Hepatocyte (in vitro differentiated cells): Measurements from ENCODE around the gene LRRC63. TPM values are rescaled to one million over a fixed set of nuclear protein-coding genes. Genes with fewer than 3 reads are reported as not detected.
"Not testable (repeated sequence)": the region's sequence is repeated elsewhere in the genome, so short reads cannot be mapped to it uniquely, and the experiment has no call there.

Experiments
- DNase-seq: peaks from one replicate; pipeline ENCODE4 v3.0.0-alpha.2; 2016; ENCODE audit warnings: low spot score
- H2AFZ ChIP-seq: fragments of 200-600 bp; sonication (generic); 2 replicates; pipeline ENCODE4 v1.6.0; 2016; ENCODE audit warnings: antibody characterized with exemption, mild to moderate bottlenecking
- H3K27ac ChIP-seq: fragments of 200-600 bp; sonication (generic); 2 replicates; pipeline ENCODE4 v1.5.1; 2016; ENCODE audit warnings: mild to moderate bottlenecking
- H3K27me3 ChIP-seq: fragments of 200-600 bp; sonication (generic); 2 replicates; pipeline ENCODE4 v1.6.1; 2016
- H3K36me3 ChIP-seq: fragments of 200-600 bp; sonication (generic); replicated peaks from 2 replicates; pipeline ENCODE4 v1.5.1; 2016; ENCODE audit warnings: low read depth; ENCODE audit not compliant: insufficient read depth
- H3K4me1 ChIP-seq: fragments of 200-600 bp; sonication (generic); 2 replicates; pipeline ENCODE4 v1.5.1; 2016; ENCODE audit warnings: mild to moderate bottlenecking, moderate library complexity; ENCODE audit not compliant: insufficient read depth
- H3K4me2 ChIP-seq: fragments of 200-600 bp; sonication (generic); 2 replicates; pipeline ENCODE4 v1.6.0; 2016
- H3K4me3 ChIP-seq: fragments of 200-600 bp; sonication (generic); 2 replicates; pipeline ENCODE4 v1.5.1; 2016; ENCODE audit warnings: mild to moderate bottlenecking
- H3K79me2 ChIP-seq: fragments of 200-600 bp; sonication (generic); 2 replicates; pipeline ENCODE4 v1.6.0; 2017; ENCODE audit warnings: mild to moderate bottlenecking
- H3K9me2 ChIP-seq: fragments of 200-600 bp; sonication (generic); replicated peaks from 2 replicates; pipeline ENCODE4 v1.6.0; 2017; ENCODE audit warnings: mild to moderate bottlenecking; ENCODE audit not compliant: insufficient read depth
- H3K9me3 ChIP-seq: fragments of 200-600 bp; sonication (generic); 2 replicates; pipeline ENCODE4 v1.5.1; 2016; ENCODE audit warnings: low read depth, mild to moderate bottlenecking
- H4K20me1 ChIP-seq: fragments of 200-600 bp; sonication (generic); 2 replicates; pipeline ENCODE4 v1.6.0; 2016; ENCODE audit warnings: mild to moderate bottlenecking; ENCODE audit not compliant: insufficient read depth, poor library complexity, severe bottlenecking
- CTCF ChIP-seq: fragments of 200-600 bp; sonication (generic); IDR thresholded peaks from 2 replicates; pipeline ENCODE4 v1.5.1; 2016; ENCODE audit warnings: antibody characterized with exemption, mild to moderate bottlenecking; ENCODE audit not compliant: poor library complexity
- EZH2 ChIP-seq: fragments of 200-600 bp; sonication (generic); IDR thresholded peaks from 2 replicates; pipeline ENCODE4 v1.6.1; 2016; ENCODE audit warnings: antibody characterized with exemption, mild to moderate bottlenecking, borderline replicate concordance
- EZH2phosphoT487 ChIP-seq: fragments of 200-600 bp; sonication (generic); IDR thresholded peaks from one replicate; pipeline ENCODE4 v1.6.1; 2018; ENCODE audit warnings: antibody characterized with exemption, mild to moderate bottlenecking, low read depth, moderate library complexity; ENCODE audit not compliant: unreplicated experiment, severe bottlenecking
- WGBS: methylation state at CpG from one replicate; pipeline ENCODE4 v1.1.6; 2016; ENCODE audit warnings: low lambda C conversion rate; ENCODE audit errors: missing lambda C conversion rate; 5-methylcytosine and 5-hydroxymethylcytosine counted together
- polyA plus RNA-seq: library from polyadenylated mRNA; unstranded; fragments of >200 nt; fragmentation: Nextera tagmentation; extraction: Ambion mirVana; gene quantifications from 2 replicates; pipeline ENCODE4 v1.2.1, GENCODE V29; 2016
- total RNA-seq: library from RNA; depleted of rRNA; stranded (reverse); fragments of >200 nt; gene quantifications from 2 replicates; pipeline ENCODE4 v1.2.3, GENCODE V29; 2014

LRRC63 gene
- total and polyA plus RNA-seq, 2 experiments from 2014 or later, result not detected

GRCh38 chr13:46270416-46270815 lies 58.7 kb downstream of the LRRC63 start:
- 83% methylated on average over 6 of the region's 6 CpGs for whole genome bisulfite sequencing
- no peak for DNase-seq
- no peak for TF ChIP-seq CTCF
- TF ChIP-seq EZH2phosphoT487, result no peak
- no peak for TF ChIP-seq EZH2
- no peak overlapping the region for H2AFZ ChIP-seq
- H3K9me3 ChIP-seq, result no peaks in the 10 kb centered on the region
- no peaks in the 10 kb centered on the region for H3K4me1 ChIP-seq
- no peaks in the 10 kb centered on the region for H3K27me3 ChIP-seq
- H3K4me2 ChIP-seq, result no peak overlapping the region
- H3K27ac ChIP-seq, result no peak overlapping the region
- H3K79me2 ChIP-seq, result no peaks in the 10 kb centered on the region
- H3K9me2 ChIP-seq, result no peaks in the 10 kb centered on the region
- H3K4me3 ChIP-seq, result no peak overlapping the region
- H4K20me1 ChIP-seq, result no peaks in the 10 kb centered on the region
- H3K36me3 ChIP-seq, result no peaks in the 10 kb centered on the region

GRCh38 chr13:46274094-46274698 lies 62.5 kb downstream of the LRRC63 start:
- H3K27me3 ChIP-seq, result no peaks in the 10 kb centered on the region
- no peak overlapping the region for H3K4me2 ChIP-seq
- no peaks in the 10 kb centered on the region for H3K79me2 ChIP-seq
- no peaks in the 10 kb centered on the region for H3K9me2 ChIP-seq
- peaks cover 5% of the 10 kb centered on the region for H3K4me1 ChIP-seq
- TF ChIP-seq EZH2phosphoT487, result no peak
- no peak for TF ChIP-seq EZH2
- TF ChIP-seq CTCF, result no peak
- H4K20me1 ChIP-seq, result no peaks in the 10 kb centered on the region
- H3K27ac ChIP-seq, result no peak overlapping the region
- WGBS, result 89% methylated on average over 3 of the region's 3 CpGs
- no peaks in the 10 kb centered on the region for H3K36me3 ChIP-seq
- no peak for DNase-seq
- no peak overlapping the region for H2AFZ ChIP-seq
- H3K9me3 ChIP-seq, result no peaks in the 10 kb centered on the region
- no peak overlapping the region for H3K4me3 ChIP-seq

GRCh38 chr13:46278474-46278873 lies 66.7 kb downstream of the LRRC63 start:
- peak; percentile 62 for DNase-seq
- Histone ChIP-seq H3K4me2 (peak overlapping the region; percentile 24), H2AFZ (peak overlapping the region; percentile 32), H3K4me3 (no peak overlapping the region), H3K4me1 (peaks cover 5% of the 10 kb centered on the region), H3K9me3 (no peaks in the 10 kb centered on the region), H4K20me1 (no peaks in the 10 kb centered on the region), H3K79me2 (no peaks in the 10 kb centered on the region), H3K9me2 (no peaks in the 10 kb centered on the region), H3K36me3 (no peaks in the 10 kb centered on the region), H3K27me3 (no peaks in the 10 kb centered on the region), H3K27ac (peak overlapping the region; percentile 18)
- WGBS, result 4% methylated on average over 3 of the region's 4 CpGs
- TF ChIP-seq EZH2 (no peak), EZH2phosphoT487 (no peak)

- DNase-seq, result no peak
- H3K4me3 ChIP-seq, result no peak overlapping the region
- no peak for TF ChIP-seq EZH2
- TF ChIP-seq CTCF, result no peak
- no peak for TF ChIP-seq EZH2phosphoT487
- no peaks in the 10 kb centered on the region for H3K9me2 ChIP-seq
- no peak overlapping the region for H3K4me2 ChIP-seq
- no peaks in the 10 kb centered on the region for H3K79me2 ChIP-seq
- no peaks in the 10 kb centered on the region for H4K20me1 ChIP-seq
- 71% methylated on average over 2 of the region's 2 CpGs for WGBS
- no peak overlapping the region for H3K27ac ChIP-seq
- H3K36me3 ChIP-seq, result no peaks in the 10 kb centered on the region
- peaks cover 5% of the 10 kb centered on the region for H3K4me1 ChIP-seq
- peak overlapping the region; percentile 7 for H2AFZ ChIP-seq
- no peaks in the 10 kb centered on the region for H3K27me3 ChIP-seq
- H3K9me3 ChIP-seq, result no peaks in the 10 kb centered on the region
These were observed 70.1 kb downstream of the LRRC63 start for GRCh38 chr13:46281779-46282178.

- not testable (repeated sequence) for DNase-seq, H3K4me2 ChIP-seq, H3K27me3 ChIP-seq, H3K36me3 ChIP-seq, H3K4me3 ChIP-seq, H3K9me2 ChIP-seq, H2AFZ ChIP-seq, H3K79me2 ChIP-seq, H3K4me1 ChIP-seq, H3K27ac ChIP-seq, H3K9me3 ChIP-seq, H4K20me1 ChIP-seq
- 71% methylated on average over 16 of the region's 16 CpGs for WGBS
These were observed 72.4 kb downstream of the LRRC63 start for GRCh38 chr13:46283912-46284824.
